Lung (tissue), 12 donors: ENCODE data around the gene MEDAG. TPM values are rescaled to one million over a fixed set of nuclear protein-coding genes. Genes with fewer than 3 reads are reported as not detected.
A peak's percentile ranks its signal among the peaks of the same experiment; 100 is the strongest.

Experiments
- ATAC-seq: fragments of 200-7000 bp; cut with Tn5 transposase; one replicate; pipeline ENCODE4 v1.9.1; 2020; ENCODE audit warnings: moderate number of reproducible peaks; ENCODE audit not compliant: insufficient read depth, low FRiP score
- DNase-seq, 3 donors: peaks; one replicate each; pipeline ENCODE4 v3.0.0-alpha.2; 2013 to 2017
- H3K27ac ChIP-seq, 2 donors: one replicate each; pipeline ENCODE4 v1.5.1; 2013; ENCODE audit warnings: mild to moderate bottlenecking in 2 of 2, moderate library complexity in 2 of 2, control low read depth in 1 of 2, inconsistent platforms in 1 of 2, low read depth in 1 of 2, low read length in 1 of 2
- H3K27me3 ChIP-seq, 3 donors: one replicate each; pipeline ENCODE4 v1.5.1; 2013; ENCODE audit warnings: low read length in 2 of 3; ENCODE audit not compliant: control insufficient read depth in 3 of 3, insufficient read depth in 3 of 3
- H3K36me3 ChIP-seq, 4 donors: one replicate each; pipeline ENCODE4 v1.5.1; 2013; ENCODE audit warnings: low read length in 4 of 4, mild to moderate bottlenecking in 1 of 4, moderate library complexity in 1 of 4; ENCODE audit not compliant: control insufficient read depth in 4 of 4, insufficient read depth in 4 of 4
- H3K4me1 ChIP-seq, 5 donors: one replicate each; pipeline ENCODE4 v1.5.1; 2013; ENCODE audit warnings: low read length in 5 of 5, mild to moderate bottlenecking in 2 of 5, moderate library complexity in 1 of 5; ENCODE audit not compliant: control insufficient read depth in 5 of 5, insufficient read depth in 5 of 5
- H3K4me3 ChIP-seq: one replicate; pipeline ENCODE4 v1.5.1; 2013; ENCODE audit warnings: mild to moderate bottlenecking, control low read depth, moderate library complexity
- H3K9ac ChIP-seq, 2 donors: one replicate each; pipeline ENCODE4 v1.5.1; 2013; ENCODE audit warnings: low read length in 2 of 2, control low read depth in 1 of 2; ENCODE audit not compliant: insufficient read depth in 1 of 2
- H3K9me3 ChIP-seq, 4 donors: one replicate each; pipeline ENCODE4 v1.5.1; 2013; ENCODE audit warnings: low read length in 3 of 4, mild to moderate bottlenecking in 1 of 4, moderate library complexity in 1 of 4; ENCODE audit not compliant: control insufficient read depth in 4 of 4, insufficient read depth in 3 of 4
- WGBS, 2 donors: extraction: QIAGEN DNeasy Blood & Tissue Kit; methylation state at CpG; one replicate each; pipeline ENCODE4 v1.1.7; 2013; 5-methylcytosine and 5-hydroxymethylcytosine counted together
- polyA plus RNA-seq, 2 donors: library from polyadenylated mRNA; stranded (reverse); fragments of 200-250 nt; gene quantifications; one replicate each; pipeline ENCODE4 v1.2.1, GENCODE V29; 2013
- total RNA-seq, 2 donors: library from RNA; depleted of rRNA in 1 of 2; stranded (reverse); fragments of >200 nt in 1 of 2; gene quantifications; one replicate each; pipeline ENCODE4 v1.2.1, GENCODE V29; 2014 to 2021
- TF ChIP-seq, protein P1 (sequence below): IDR thresholded peaks from 2 replicates; pipeline ENCODE4 v1.5.1; 2012; ENCODE audit warnings: mild to moderate bottlenecking; ENCODE audit errors: control extremely low read depth, extremely low read depth
- donor health status: control.
- donor health status: control.
- donor health status: Bipolar disorder and iron deficiency.
- donor health status: healthy.
- donor health status: DM: yes; HTN: yes; CAD: no.

Gene MEDAG
- total and polyA plus RNA-seq, 4 donors: 0.97 to 14.4 (median 8.4) TPM

DNA sequence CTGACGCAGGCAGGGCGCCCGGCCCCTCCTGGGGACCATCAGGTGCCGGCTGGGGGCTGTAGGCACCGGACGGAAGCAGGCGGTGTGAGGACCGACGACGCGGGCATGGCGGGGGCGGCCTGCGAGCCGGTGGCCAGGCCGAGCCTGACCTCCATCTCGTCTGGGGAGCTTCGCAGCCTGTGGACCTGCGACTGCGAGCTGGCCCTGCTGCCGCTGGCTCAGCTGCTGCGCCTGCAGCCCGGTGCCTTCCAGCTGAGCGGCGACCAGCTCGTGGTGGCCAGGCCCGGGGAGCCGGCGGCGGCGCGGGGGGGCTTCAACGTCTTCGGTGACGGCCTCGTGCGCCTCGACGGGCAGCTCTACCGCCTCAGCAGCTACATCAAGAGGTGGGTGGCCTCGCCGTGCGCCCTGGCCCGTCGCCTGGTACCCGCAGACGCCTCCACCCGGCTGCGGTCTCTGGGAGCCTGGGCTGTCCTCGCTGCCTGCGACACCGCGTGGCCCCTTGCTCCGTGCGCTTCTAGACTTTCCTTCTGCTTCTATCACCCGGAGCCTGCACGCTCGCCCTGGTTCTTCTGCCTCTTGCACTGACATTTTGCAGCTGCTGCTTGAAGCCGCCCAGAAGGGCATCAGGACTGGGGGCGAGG is 460 bp downstream of the MEDAG start:
- Histone ChIP-seq H3K36me3 (no peaks in the 10 kb centered on the region), H3K9me3 (peaks cover 0 to 4% (median 0%) of the 10 kb centered on the region in 4 donors), H3K4me3 (peak overlapping the region; percentile 26), H3K27ac (peak overlapping the region; percentile 37 to 44), H3K4me1 (peaks cover 0 to 28% (median 19%) of the 10 kb centered on the region in 5 donors), H3K9ac (no peak overlapping the region), H3K27me3 (peaks cover 0 to 21% (median 9%) of the 10 kb centered on the region in 3 donors)
- ATAC-seq (peak; percentile 13), DNase-seq (peak; percentile 42 to 61 (median 44))
- TF ChIP-seq, protein P1, sequence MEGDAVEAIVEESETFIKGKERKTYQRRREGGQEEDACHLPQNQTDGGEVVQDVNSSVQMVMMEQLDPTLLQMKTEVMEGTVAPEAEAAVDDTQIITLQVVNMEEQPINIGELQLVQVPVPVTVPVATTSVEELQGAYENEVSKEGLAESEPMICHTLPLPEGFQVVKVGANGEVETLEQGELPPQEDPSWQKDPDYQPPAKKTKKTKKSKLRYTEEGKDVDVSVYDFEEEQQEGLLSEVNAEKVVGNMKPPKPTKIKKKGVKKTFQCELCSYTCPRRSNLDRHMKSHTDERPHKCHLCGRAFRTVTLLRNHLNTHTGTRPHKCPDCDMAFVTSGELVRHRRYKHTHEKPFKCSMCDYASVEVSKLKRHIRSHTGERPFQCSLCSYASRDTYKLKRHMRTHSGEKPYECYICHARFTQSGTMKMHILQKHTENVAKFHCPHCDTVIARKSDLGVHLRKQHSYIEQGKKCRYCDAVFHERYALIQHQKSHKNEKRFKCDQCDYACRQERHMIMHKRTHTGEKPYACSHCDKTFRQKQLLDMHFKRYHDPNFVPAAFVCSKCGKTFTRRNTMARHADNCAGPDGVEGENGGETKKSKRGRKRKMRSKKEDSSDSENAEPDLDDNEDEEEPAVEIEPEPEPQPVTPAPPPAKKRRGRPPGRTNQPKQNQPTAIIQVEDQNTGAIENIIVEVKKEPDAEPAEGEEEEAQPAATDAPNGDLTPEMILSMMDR: no peak
- WGBS, 2 donors: 13 to 22% methylated on average over 56 to 60 of the region's 60 CpGs

DNA sequence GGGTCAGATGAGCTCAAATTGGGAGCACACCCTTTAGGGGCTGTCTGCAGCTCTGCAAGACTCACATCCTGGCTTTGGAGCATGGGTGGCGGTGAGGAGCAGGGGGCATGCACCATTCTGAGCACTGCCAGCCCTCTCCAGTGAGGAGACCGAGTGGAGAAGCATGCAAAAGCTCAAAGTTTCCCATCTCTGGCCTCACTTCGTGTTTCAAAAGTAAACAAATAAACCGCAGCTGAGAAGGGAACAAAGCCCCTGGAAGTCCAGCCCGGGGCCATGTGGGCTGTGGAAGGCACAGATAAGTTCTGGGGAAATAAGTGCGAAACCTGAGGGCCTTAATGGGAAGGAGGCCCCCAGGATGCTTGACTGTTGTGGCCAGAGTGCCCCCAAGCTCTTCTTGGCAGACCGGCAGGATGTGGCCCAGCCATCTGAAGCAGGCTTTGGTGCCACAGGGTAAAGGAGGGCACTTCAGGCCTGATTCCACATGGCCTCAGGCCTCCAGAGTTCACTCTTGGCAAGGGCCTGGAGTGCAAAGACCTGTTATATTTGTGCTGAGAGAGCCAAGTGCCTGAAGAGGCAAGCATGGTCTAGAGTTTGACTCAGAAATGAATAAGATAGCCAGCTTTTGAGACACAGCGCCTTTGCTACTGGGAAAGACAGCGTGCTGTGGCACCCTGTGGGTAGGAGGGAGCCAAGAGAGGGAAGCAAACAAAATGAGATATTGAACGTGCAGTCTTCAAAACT is 1.2 kb downstream of the MEDAG start:
- H3K4me3 ChIP-seq: no peak overlapping the region
- 45% methylated on average over 10 of the region's 10 CpGs for WGBS, 2 donors
- TF ChIP-seq, protein P1: no peak
- no peak overlapping the region for H3K27ac ChIP-seq
- H3K9ac ChIP-seq: no peak overlapping the region
- no peaks in the 10 kb centered on the region for H3K36me3 ChIP-seq
- peaks cover 0 to 28% (median 19%) of the 10 kb centered on the region in 5 donors for H3K4me1 ChIP-seq
- peaks cover 0 to 4% (median 0%) of the 10 kb centered on the region in 4 donors for H3K9me3 ChIP-seq
- DNase-seq (peak; percentile 39 to 60 (median 59)), ATAC-seq (no peak)
- peaks cover 0 to 21% (median 9%) of the 10 kb centered on the region in 3 donors for H3K27me3 ChIP-seq

DNA sequence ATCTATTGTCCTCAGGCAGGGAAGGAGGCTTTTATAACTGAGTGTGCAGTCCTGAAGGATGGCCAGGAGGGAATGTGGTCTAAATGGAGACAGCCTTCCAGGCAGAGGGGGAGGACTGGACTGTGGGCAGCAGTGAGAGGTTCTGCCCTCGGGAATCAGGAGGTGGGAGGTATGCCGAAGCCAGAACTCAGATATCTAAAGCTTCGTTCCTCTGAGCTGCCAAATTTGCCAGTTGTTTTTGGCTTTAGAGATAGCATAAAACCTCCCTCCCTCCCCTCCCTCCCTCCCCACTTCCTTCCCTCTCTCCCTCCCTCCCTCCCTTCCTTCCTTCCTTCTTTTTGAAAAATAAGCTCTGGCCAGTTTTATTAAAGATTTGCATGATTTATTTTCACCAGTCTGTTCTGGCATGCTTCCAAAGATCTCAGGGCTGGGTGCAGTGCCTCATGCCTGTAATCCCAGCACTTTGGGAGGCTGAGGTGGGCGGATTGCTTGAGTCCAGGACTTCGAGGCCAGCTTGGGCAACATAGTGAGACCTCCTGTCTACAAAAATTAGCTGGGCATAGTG is 2.4 kb downstream of the MEDAG start:
- 18 to 31% methylated on average over 5 of the region's 5 CpGs for WGBS, 2 donors
- peaks cover 0 to 21% (median 9%) of the 10 kb centered on the region in 3 donors for H3K27me3 ChIP-seq
- DNase-seq: peak in 2 of 3 donors; percentile 38 to 55
- no peak overlapping the region for H3K4me3 ChIP-seq
- H3K4me1 ChIP-seq: peaks cover 0 to 28% (median 19%) of the 10 kb centered on the region in 5 donors
- H3K9ac ChIP-seq: no peak overlapping the region
- H3K36me3 ChIP-seq: no peaks in the 10 kb centered on the region
- H3K9me3 ChIP-seq: peaks cover 0 to 4% (median 0%) of the 10 kb centered on the region in 4 donors
- no peak overlapping the region for H3K27ac ChIP-seq
- TF ChIP-seq, protein P1: no peak
- ATAC-seq: no peak
